HG02571 (cell line): ENCODE data around the gene PALLD.

ENCODE experiments used
- ATAC-seq: cut with Tn5 transposase; IDR thresholded peaks from one replicate; pipeline ENCODE4 v1.9.1; 2021; ENCODE audit warnings: mild to moderate bottlenecking, moderate library complexity; ENCODE audit not compliant: unreplicated experiment

PALLD gene

DNA sequence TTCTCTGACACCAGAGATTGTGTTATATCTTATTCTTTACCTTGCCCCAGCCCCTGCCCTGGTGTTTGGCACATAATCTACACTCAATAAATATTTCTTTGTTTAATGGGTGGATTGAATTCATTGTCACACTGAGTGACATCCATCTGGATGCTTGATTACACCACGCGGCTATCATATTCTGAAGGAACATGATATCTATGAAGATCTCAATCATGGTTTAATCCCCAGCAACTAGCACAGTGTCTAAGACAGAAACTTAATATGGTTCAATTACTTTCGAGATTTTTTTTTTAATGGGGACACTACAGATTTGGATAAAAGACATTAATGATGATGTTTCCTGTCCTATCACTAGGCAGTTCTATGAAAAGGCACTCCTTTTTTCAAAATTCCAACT is 246.3 kb downstream of the PALLD start:
- no peak for ATAC-seq

DNA sequence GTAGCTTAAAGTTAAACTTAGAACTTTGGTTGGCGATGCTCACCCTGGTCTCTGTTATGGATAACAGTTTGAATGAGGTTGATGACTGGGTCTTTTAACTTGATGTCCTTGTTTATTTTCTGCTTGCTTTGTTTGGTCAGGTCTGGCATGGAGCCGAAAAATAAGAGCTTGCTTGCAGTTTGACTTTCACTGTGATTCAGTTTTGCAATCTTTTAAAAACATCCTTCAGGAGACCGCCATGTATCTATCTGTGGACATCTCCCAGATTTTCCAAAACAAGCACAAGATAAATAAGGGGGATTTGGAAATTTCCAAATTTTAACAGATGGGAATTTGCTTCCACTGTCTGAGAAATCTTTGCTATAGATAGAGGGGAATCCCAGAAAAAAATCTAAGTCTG is 246.7 kb downstream of the PALLD start:
- no peak for ATAC-seq

DNA sequence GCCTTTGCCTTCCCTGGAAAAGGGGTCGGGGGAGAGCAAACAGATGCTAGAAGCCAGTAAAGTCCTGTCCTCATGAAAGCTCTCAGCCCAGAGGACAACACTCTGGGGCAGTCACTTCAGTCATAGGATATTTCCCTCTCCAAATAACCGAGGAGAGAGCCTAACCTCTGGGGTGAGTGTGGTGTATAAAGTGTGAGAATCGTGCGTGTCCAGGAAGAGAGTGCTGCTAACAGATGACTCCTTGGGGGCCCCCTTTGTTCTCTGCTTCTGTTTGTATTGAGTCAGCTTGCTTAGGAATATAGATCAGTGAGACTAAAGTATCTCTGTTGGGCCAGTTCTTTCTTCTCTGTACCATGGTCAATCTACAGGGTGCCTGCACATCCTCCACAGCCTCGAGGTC is 247.2 kb downstream of the PALLD start:
- ATAC-seq = no peak

DNA sequence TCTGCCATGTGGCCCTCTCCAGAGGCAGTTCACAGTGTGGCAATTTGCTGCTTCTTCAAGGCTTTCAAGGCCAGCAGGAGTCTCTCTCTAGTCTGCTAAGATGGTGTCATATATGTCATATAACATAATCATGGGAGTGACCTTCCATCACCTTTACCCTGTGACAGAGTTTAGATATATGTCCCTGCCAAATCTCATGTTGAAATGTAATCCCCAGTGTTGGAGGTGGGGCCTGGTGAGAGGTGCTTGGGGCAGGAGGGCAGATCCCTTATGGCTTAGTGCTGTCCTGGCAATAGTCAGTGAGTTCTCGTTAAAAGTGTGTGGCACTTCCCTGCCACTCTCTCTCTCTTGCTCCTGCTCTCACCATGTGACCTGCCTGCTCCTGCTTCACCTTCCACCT is 252.0 kb downstream of the PALLD start:
- no peak for ATAC-seq

DNA sequence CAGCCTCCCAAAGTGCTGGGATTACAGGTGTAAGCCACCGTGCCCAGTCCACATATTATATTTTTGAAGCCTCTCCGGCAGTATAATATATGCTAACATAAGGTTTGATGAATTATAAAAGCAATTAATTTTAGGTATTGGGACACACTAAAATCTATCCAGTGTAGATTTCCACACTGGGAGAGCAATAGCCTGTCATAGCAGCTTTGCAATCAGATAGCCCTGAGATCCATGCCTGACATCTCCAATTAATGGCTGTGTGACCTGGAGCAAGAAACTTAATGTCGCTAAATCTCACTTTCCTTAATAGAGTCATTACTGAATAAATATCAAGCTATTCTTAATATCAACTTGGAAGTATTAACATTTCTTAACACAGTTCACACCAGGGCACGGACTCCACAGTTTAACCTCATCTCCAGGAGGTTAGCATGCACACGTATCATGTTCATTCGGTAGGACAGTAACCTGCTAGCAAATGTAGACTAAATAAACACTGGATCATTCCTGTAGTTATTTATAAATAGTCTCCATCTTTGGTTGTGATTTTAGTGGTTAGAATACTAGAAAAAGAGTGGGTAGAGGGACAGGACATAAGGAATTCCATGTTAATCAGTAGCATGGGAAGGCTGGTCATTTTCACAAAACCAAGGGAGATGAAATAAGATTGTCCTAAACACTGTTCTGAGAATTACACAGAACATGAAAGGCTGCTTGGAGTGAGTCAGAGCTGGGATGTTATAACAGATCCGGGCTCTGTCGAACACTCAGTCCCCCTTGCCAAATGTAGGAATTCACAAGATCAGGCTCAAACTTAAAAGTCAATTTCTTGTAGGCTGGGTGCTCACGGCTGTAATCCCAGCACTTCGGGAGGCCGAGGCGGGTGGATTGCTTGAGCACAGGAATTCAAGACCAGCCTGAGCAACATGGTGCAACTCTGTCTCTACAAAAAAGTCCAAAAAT is 254.7 kb downstream of the PALLD start:
- no peak for ATAC-seq

DNA sequence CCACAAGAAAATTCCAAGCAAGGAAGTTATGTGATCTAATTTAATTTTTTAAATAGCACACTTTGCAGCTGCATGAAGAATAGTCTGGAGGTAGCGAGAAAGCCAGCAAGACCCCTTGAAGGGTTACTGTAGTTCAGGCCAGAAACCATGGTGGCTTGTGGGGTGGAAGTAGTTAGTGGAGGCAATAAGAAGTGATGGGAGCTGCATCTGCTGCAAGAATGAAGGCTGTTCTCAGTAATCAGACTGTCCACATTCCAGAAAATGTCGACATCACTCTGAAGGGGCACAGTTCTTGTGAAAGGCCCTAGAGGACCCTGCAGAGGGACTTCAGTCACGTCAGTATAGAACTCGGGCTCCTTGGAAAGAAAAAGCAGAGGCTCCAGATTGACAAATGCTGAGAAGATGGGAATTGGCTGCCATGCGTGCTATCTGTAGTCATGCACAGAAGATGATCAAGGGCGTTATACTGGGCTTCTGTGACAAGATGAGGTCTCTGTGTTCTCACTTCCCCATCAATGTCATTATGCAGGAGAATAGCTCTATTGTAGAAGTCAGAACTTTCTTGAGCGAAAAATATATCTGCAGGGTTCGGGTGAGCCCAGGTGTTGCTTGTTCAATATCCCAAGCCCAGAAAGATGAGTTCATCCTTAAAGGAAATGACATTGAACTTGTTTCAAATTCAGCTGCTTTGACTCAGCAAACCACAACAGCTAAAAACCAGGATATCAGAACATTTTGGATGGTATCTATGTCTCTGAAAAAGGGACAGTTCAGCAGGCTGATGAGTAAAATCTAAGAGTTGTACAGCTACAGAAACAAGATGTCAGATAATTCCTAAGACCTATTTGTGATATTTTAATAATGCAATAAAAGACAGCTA is 259.0 kb downstream of the PALLD start:
- no peak for ATAC-seq

DNA sequence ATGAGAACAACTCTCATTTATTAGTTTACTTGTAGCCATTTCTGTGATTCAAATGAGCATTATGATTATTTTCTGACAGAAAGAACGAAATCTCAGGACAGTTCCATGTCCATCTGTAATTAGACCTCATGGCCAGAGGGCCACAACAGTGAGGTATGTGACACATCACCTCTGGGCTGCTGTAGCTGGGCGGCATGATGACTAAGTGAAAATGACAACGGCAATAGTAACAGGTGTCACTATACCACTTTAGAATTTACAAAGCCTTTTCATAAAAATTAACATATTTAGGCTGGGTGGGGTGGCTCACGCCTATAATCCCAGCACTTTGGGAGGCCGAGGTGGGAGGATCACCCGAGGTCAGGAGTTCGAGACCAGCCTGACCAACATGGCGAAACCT is 260.6 kb downstream of the PALLD start:
- no peak for ATAC-seq

DNA sequence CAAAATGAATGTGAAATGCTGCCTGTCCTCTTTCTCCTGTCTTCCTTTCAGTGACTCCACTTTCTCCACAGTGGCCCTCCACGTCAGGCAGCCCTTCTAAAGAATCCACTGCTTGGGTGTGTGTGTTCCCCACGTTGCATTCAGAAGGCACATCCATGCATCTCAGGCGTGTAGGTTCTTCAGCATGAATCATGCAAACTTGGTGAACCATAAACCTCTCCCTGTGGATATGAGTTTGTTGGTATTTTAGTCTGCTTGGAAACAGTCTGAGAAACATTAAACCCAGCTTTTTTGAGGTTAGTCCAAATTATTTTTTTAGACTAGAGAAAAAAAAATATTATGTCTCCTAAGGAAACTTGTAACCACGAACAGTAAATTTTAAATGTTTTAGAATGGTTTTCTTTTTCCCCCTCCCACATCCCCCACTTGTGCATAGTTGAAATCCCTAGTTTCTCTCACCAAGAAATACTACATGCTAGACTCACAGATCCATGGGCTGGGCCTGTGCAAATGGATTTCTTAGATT is 261.6 kb downstream of the PALLD start:
- ATAC-seq = no peak

DNA sequence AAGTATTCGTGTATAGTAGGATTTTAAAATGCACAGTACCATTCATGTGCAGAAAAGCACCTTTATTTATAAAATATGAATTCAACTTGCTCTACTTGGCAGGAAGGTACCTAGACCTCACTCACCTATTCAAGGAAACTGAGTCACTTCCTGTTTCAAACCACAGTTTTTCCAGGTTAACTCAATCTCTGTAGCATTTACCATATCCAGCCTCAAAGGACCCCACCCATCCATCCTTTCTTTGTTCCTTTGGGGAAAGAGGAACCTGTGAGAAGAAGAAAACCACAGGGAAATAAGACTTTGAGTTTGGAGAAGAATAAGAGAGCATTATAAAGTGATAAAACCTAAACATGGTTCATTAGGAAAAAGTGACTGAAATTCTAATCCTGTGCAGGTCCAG is 262.5 kb downstream of the PALLD start:
- ATAC-seq = no peak

DNA sequence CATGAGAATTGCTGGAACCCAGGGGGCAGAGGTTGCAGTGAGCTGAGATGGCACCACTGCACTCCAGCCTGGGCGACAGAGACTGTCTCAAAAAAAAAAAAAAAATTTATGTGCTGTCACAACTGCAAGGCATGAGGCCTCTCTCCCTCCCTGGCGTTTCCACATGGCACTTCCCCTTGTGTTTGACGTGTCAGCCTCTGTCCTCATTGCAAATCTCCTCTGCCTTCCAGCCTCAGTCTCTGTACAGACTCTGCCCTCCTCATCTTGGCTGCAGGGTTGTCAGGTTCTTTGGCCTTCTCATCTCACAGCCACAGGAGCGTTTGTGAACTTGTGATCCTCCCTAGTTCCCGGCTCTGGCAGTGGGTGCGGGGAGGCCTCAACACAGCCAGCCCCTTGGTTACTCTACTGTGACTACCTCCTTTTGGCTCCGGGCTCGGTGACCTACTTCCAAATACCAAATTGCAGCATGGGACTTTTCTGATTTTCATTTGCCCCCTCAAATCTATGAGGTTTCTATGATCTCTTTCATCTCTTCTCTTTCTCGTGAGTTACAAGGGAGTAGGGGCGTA is 263.2 kb downstream of the PALLD start:
- no peak for ATAC-seq

DNA sequence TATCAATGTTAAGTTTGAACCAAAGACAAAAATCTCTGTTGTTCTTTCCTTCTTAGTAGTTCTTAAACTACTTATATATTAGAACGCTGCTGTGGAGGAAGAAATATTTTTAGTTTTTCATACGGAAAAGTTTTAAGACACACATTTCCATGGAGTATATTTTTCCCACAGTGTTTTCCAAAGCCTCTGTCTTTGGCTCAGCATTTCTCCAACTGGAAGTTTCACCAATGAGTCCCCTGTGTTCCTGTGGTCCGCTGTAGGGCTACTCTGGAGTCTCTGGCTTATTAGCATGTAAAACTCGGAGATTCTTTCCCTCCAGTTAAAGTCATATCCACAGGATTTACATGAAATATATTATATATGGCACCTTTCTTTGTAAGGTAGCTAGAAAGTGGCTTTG is 264.2 kb downstream of the PALLD start:
- no peak for ATAC-seq

DNA sequence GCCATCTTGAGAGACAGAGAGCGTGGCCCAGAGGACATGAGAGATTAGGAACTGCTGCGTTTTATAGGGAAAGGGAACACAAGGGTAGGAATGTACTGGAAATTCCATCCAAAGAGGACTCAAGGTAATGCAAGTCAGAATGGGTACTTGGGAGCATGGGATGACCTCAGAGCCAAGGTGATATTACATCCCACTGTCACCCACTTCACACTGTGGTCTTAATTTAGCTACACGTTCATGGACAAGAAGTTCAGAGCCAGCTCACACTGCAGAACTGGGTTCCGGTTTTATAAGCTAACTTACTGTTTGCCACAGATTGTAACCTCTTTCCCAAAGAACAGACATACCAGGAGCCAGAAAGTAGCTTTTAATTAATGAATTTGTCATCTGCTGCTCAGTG is 268.5 kb downstream of the PALLD start:
- ATAC-seq = no peak

DNA sequence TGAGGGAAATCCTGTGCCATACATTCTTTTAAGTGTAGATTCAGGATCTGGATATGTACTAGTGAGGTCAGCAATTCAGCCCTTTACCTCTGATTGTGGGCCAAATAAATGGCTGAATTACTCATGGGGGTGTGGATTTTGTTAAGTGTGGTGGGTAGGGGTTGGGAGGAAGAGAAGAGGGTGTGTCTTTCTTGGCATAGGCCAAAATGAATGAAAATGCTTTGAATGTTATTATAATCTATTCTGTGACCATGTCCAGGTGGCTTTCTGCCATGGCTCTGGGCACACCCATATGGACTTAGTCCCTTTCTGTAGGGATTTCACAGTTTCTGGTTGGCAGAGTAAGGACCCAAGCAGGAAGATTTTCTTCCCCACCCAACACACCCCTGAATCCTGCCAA is 268.9 kb downstream of the PALLD start:
- no peak for ATAC-seq

DNA sequence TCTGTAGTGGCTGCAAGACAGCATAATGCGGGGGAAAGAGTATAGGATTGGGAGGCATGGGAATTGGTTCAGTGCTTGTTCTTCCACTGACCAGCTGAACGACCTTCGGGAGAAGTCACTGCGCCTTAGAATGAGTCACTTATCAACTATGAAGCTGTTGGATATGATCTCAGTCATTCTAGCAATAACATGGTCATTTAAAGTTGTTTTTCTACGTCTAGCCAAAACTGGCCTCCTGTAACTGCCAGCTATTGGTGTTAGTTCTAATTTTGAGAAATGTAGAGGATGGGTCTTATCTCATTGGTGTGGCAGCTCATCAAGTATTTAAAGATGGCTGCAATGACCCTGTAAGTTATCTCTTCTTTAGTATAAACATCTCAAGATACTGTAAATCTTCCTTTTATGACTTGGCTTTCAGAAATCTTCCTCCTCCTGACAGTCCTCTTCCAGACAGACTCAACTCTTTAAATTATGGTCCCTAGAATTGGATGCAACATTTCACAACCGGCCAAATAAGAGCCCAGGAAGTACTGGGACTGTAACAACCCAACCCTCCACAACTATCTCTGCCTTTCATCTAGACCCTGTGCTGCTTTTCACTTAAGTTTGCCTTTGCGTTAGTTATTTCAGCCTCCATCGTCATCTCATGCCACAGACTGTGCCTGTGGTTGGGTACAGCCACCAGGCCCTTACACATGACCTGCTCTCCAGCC is 269.9 kb downstream of the PALLD start:
- no peak for ATAC-seq

DNA sequence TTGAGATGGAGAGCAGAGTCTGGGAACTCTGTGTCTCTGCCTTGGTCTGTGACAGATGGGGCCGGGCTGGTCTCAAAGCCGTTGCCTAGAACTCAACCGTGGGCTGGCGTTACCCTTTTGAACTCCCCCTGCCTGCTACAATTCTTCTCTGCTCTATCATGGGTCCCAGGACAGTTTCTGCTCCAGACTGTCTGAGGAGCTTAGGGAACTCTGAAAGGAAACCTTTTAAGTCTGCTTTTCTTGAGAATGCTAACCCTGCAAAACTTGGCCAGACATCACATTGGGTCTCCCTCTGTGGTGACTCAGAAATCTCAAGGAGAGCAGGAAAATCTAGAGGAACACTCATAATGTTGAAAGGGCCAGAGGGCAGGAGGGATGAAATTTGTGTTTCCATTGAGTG is 272.6 kb downstream of the PALLD start:
- ATAC-seq = no peak

DNA sequence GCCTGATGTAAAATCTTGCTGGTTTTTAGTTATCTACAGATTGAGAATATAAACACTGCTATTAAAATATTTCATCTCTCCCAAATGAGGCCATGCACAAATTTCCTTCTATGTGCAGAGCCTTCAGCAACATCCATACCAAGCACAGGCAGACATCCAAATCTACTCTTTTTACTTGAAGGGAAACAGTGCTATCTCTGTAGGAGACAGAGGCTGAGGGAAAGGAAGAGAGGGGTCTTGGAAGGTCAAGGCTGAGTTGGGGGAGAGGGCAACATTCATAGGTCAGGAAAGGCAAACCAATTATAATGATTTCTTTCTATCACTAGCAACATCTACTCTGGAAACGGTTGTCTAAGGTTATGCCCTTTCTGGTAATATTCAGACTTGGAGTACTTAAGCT is 273.0 kb downstream of the PALLD start:
- ATAC-seq = no peak

DNA sequence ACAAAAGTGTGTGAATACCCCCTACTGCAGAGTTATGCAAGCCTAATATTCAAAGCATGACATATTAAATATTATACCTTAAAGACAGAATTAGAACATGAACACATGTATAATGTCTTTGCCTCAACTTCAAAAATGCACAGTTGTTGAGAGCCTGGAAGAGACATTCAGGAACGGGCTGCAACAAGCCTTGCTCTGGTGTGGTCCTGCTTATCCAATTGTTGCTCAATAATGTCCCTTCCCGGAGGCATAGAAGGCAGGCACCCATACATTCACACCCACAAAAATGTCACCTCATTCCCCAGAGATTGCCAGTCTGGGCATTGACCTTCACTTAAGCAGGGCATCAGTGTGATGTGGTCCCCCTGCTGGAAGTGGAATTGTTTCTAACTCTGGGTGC is 274.4 kb downstream of the PALLD start:
- no peak for ATAC-seq

DNA sequence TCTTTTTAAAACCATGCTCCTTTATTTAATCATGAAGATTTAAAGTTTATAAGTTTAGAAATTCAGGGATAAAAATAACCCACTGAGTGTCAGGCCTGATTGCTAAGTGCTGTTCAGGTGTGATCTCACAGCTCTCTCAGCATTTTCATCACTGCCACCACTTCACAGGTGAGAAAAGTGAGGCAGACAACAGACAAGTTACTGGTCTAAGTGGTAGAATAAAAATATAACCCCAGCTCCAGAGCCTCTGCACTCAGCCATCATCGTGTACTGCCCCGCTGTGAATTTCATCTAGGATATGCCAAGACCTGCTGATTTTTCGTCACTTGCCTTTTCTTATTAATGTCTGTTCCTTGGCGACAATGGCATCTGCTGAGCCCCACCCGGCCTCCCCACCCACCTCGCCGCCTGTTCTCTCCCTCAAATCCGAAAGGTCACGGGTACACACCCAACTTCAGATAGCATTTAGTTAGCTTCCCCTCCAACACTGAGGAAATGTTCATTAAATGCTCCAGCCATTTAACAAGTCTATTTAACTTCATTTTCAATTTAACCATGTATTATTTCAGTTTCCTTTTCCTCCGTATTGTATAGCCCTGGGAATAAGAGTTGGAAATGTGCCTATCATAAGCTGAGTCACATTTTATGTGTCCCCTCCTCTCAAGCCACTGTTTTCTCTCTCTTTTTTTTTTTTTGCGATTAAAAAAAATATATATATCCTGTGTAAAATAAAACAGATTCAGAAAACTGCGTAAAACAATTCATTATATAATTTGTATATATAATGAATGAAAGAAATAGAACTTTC is 276.7 kb downstream of the PALLD start:
- ATAC-seq = no peak

DNA sequence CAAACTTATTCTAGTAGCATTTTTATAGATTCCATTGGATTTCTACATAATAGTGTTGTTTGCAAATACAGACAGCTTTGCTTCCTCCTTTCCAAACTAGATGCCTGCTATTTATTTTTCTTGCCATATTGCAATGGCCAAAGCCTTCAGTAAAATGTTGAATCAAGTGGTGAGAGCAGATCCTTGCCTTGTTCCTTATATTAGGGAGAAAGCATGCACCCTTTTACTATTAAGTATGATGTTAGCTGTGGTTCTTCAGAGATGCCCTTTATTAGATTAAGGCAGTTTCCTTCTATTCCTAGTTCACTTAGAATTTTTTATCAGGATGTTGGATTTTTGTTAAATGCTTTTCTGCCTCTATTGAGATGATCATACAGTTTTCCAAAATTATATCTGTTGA is 279.5 kb downstream of the PALLD start:
- ATAC-seq = no peak
